ENCODE results near the gene OXNAD1. TPM values are rescaled to one million over a fixed set of nuclear protein-coding genes. Genes with fewer than 3 reads are reported as not detected.

The OXNAD1 gene
- total RNA-seq, 1 experiment from 2014 or later = 23.7 TPM

GRCh38 chr3:16303037-16303575, 38.1 kb downstream of the OXNAD1 start:
- WGBS (ENCODE audit: extremely low coverage, insufficient read length, low lambda C conversion rate) = no CpG with 5 or more reads among the region's 2 CpGs
- Histone ChIP-seq H3K4me1 (ENCODE audit: insufficient read depth, low read length) (peaks cover 20% of the 10 kb centered on the region; the same call in 1 of the 2 replicates), H3K9ac (ENCODE audit: extremely low read depth, insufficient read length, low read length) (no peak overlapping the region), H2BK15ac (ENCODE audit: low read depth, low read length) (no peak overlapping the region), H2BK120ac (ENCODE audit: low read depth, low read length, poor library complexity, severe bottlenecking) (no peak overlapping the region), H3K4ac (ENCODE audit: low read depth, low read length) (no peak overlapping the region), H4K91ac (ENCODE audit: insufficient read length, low read depth, low read length) (no peak overlapping the region), H3K14ac (ENCODE audit: insufficient read depth, low read length) (no peak overlapping the region), H3T11ph (ENCODE audit: low read length) (no peak overlapping the region), H3K79me1 (ENCODE audit: insufficient read depth, low read depth, low read length, poor library complexity, severe bottlenecking) (no peaks in the 10 kb centered on the region), H2BK20ac (ENCODE audit: low read depth, low read length, poor library complexity, severe bottlenecking) (no peak overlapping the region), H3K27ac (ENCODE audit: insufficient read length, low read depth, low read length) (no peak overlapping the region), H2AK5ac (ENCODE audit: insufficient read length, low read length) (no peak overlapping the region), H3K56ac (ENCODE audit: insufficient read length, low read depth, low read length) (no peak overlapping the region), H4K20me1 (ENCODE audit: control insufficient read depth, insufficient read depth, insufficient read length) (no peaks in the 10 kb centered on the region), H2AFZ (ENCODE audit: low read length) (no peak overlapping the region), H3K9me3 (ENCODE audit: control insufficient read depth, low read depth, low read length) (no peaks in the 10 kb centered on the region), H3K23me2 (ENCODE audit: insufficient read length, low read depth, low read length, poor library complexity, severe bottlenecking) (no peaks in the 10 kb centered on the region), H4K8ac (replicated peaks; ENCODE audit: insufficient read length, low read depth, low read length) (no peak overlapping the region), H2BK12ac (ENCODE audit: insufficient read length, low read depth, low read length) (no peak overlapping the region), H4K5ac (ENCODE audit: insufficient read length, low read depth, low read length) (no peak overlapping the region), H3K27me3 (ENCODE audit: insufficient read depth, low read length) (no peaks in the 10 kb centered on the region), H3K4me2 (ENCODE audit: insufficient read depth, insufficient read length, low read length) (no peak overlapping the region), H3K79me2 (ENCODE audit: insufficient read depth, low read length) (no peaks in the 10 kb centered on the region), H3K18ac (ENCODE audit: insufficient read length, low read depth, low read length) (no peak overlapping the region), H2BK5ac (ENCODE audit: insufficient read length, low read length) (no peak overlapping the region), H3K23ac (ENCODE audit: insufficient read length, low read depth, low read length) (no peak overlapping the region)
- Mint-ChIP-seq H3K27me3 (ENCODE audit: low read depth) (no peaks in the 10 kb centered on the region), H3K27ac (peak overlapping the region in 1 of 3 experiments; percentile 7; a peak in 1 of 7 replicates), H3K4me3 (no peak overlapping the region), H3K36me3 (ENCODE audit: insufficient read depth in 1 of 3, low read depth in 3 of 3) (peaks cover 16 to 23% (median 21%) of the 10 kb centered on the region in 3 experiments; a peak in 6 of 7 replicates), H3K9me3 (no peaks in the 10 kb centered on the region), H3K4me1 (peaks cover 36 to 38% of the 10 kb centered on the region in 2 experiments)
- DNase-seq = no peak
- TF ChIP-seq, protein P1, sequence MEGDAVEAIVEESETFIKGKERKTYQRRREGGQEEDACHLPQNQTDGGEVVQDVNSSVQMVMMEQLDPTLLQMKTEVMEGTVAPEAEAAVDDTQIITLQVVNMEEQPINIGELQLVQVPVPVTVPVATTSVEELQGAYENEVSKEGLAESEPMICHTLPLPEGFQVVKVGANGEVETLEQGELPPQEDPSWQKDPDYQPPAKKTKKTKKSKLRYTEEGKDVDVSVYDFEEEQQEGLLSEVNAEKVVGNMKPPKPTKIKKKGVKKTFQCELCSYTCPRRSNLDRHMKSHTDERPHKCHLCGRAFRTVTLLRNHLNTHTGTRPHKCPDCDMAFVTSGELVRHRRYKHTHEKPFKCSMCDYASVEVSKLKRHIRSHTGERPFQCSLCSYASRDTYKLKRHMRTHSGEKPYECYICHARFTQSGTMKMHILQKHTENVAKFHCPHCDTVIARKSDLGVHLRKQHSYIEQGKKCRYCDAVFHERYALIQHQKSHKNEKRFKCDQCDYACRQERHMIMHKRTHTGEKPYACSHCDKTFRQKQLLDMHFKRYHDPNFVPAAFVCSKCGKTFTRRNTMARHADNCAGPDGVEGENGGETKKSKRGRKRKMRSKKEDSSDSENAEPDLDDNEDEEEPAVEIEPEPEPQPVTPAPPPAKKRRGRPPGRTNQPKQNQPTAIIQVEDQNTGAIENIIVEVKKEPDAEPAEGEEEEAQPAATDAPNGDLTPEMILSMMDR (conservative IDR thresholded peaks at IDR 0.05) = no peak
